HCT116 (cell line): Measurements from ENCODE around the gene ATOH8. TPM values are rescaled to one million over a fixed set of nuclear protein-coding genes. Genes with fewer than 3 reads are reported as not detected.

Experiments used
- ATAC-seq: fragments of 200-7000 bp; cut with Tn5 transposase; 2 replicates; pipeline ENCODE4 v1.9.1; 2020; ENCODE audit warnings: mild to moderate bottlenecking, moderate library complexity
- BruUV-seq: library from RNA; stranded (reverse); fragments of 400-500 nt; replicated peaks from 2 replicates; lab custom pipeline; 2021; lab: Mats Ljungman, UMichigan
- CTCF ChIA-PET: fragments of 300-600 bp; sonication (Branson Sonifier 250); formaldehyde crosslinking; loops from one replicate; lab custom pipeline; 2021; ENCODE audit warnings: antibody characterized with exemption; lab: Charles Lee
- POLR2A ChIA-PET: fragments of 300-600, 350-600 bp; sonication (Branson Sonifier 250); formaldehyde crosslinking; loops from one replicate; lab custom pipeline; 2021; ENCODE audit warnings: antibody characterized with exemption; lab: Charles Lee
- RAD21 ChIA-PET, 2 experiments: fragments of 300-600 bp; sonication (Branson Sonifier 250); formaldehyde crosslinking; loops; one replicate each; lab custom pipeline; 2023; ENCODE audit warnings: low total read pairs in 2 of 2; ENCODE audit not compliant: uncharacterized antibody in 2 of 2, unreplicated experiment in 2 of 2, low non-redundant PET in 1 of 2; lab: Charles Lee
- DNase-seq: peaks from one replicate; pipeline ENCODE4 v3.0.0-alpha.2; 2010; ENCODE audit warnings: low read depth, low spot score
- H2AFZ ChIP-seq: fragments of 200-600 bp; shearing (Covaris generic), sonication (generic); 2 replicates; pipeline ENCODE4 v1.6.1; 2017; ENCODE audit warnings: low read depth, mixed run types, mixed read lengths, antibody characterized with exemption, low read length; ENCODE audit not compliant: poor library complexity, severe bottlenecking
- H3K27ac ChIP-seq: 2 replicates; pipeline ENCODE4 v1.5.1; 2012; ENCODE audit warnings: low read depth, low read length
- H3K27me3 ChIP-seq: fragments of 200-600 bp; sonication (generic); 2 replicates; pipeline ENCODE4 v1.6.1; 2016; ENCODE audit warnings: mixed run types, low read length, mixed read lengths; ENCODE audit not compliant: insufficient read depth
- H3K36me3 ChIP-seq, 2 experiments: fragments of 200-500 bp in 1 of 2; fragments of 200-600 bp in 1 of 2; sonication (Bioruptor generic) in 1 of 2; sonication (generic) in 1 of 2; 2 replicates each; pipeline versions ENCODE4 v1.5.1 to v1.6.1; 2014 to 2016; ENCODE audit warnings: low read length in 2 of 2, inconsistent platforms in 1 of 2, mixed read lengths in 1 of 2, mixed run types in 1 of 2; ENCODE audit not compliant: insufficient read depth in 2 of 2, control insufficient read depth in 1 of 2
- H3K4me1 ChIP-seq, 2 experiments: fragments of 200-600 bp in 1 of 2; sonication (generic) in 1 of 2; 2 replicates each; pipeline versions ENCODE4 v1.5.1 to v1.6.1; 2012 to 2017; ENCODE audit warnings: low read length in 2 of 2, inconsistent platforms in 1 of 2, mild to moderate bottlenecking in 1 of 2, mixed read lengths in 1 of 2, mixed run types in 1 of 2, moderate library complexity in 1 of 2; ENCODE audit not compliant: insufficient read depth in 2 of 2, control insufficient read depth in 1 of 2
- H3K4me2 ChIP-seq: fragments of 200-600 bp; sonication (generic); 2 replicates; pipeline ENCODE4 v1.6.1; 2017; ENCODE audit warnings: mixed run types, low read length, mixed read lengths
- H3K4me3 ChIP-seq, 2 experiments: fragments of 200-600 bp in 1 of 2; sonication (generic) in 1 of 2; replicated peaks in 1 of 2; 2 replicates each; pipeline ENCODE4 v1.5.1; 2011 to 2016; ENCODE audit warnings: low read length in 2 of 2, control low read depth in 1 of 2, low read depth in 1 of 2, mild to moderate bottlenecking in 1 of 2, mixed read lengths in 1 of 2, mixed run types in 1 of 2
- H3K79me2 ChIP-seq: fragments of 200-600 bp; sonication (generic); 2 replicates; pipeline ENCODE4 v1.6.1; 2017; ENCODE audit warnings: mild to moderate bottlenecking, mixed run types, low read length, moderate library complexity, mixed read lengths; ENCODE audit not compliant: insufficient read depth
- H3K9ac ChIP-seq: fragments of 200-600 bp; sonication (generic); 2 replicates; pipeline ENCODE4 v1.6.1; 2016; ENCODE audit warnings: low read length, mixed read lengths
- H3K9me2 ChIP-seq: fragments of 200-600 bp; sonication (generic), shearing (Covaris generic); 2 replicates; pipeline ENCODE4 v1.6.1; 2017; ENCODE audit warnings: mixed run types, mild to moderate bottlenecking, moderate library complexity; ENCODE audit not compliant: insufficient read depth
- H3K9me3 ChIP-seq, 2 experiments: fragments of 200-500 bp in 1 of 2; fragments of 200-600 bp in 1 of 2; sonication (Bioruptor generic) in 1 of 2; sonication (generic) in 1 of 2; 2 replicates each; pipeline ENCODE4 v1.6.1; 2014 to 2017; ENCODE audit warnings: low read length in 2 of 2, mixed read lengths in 2 of 2, inconsistent platforms in 1 of 2, low read depth in 1 of 2, mild to moderate bottlenecking in 1 of 2, mixed run types in 1 of 2, moderate library complexity in 1 of 2; ENCODE audit not compliant: control insufficient read depth in 1 of 2, insufficient read depth in 1 of 2
- H4K20me1 ChIP-seq: fragments of 200-600 bp; sonication (generic), shearing (Covaris generic); 2 replicates; pipeline ENCODE4 v1.6.1; 2017; ENCODE audit warnings: mixed run types, mild to moderate bottlenecking, moderate library complexity; ENCODE audit not compliant: insufficient read depth
- CBX3 ChIP-seq: IDR thresholded peaks from 2 replicates; pipeline ENCODE4 v1.6.1; 2012; ENCODE audit warnings: low read depth
- CEBPB ChIP-seq: IDR thresholded peaks from 2 replicates; pipeline ENCODE4 v1.6.1; 2012; ENCODE audit warnings: low read depth
- EGR1 ChIP-seq: IDR thresholded peaks from 2 replicates; pipeline ENCODE4 v1.6.1; 2012; ENCODE audit warnings: low read depth
- ELF1 ChIP-seq: IDR thresholded peaks from 2 replicates; pipeline ENCODE4 v1.6.1; 2012; ENCODE audit warnings: low read depth, borderline replicate concordance
- EZH2 ChIP-seq: fragments of 200-600 bp; sonication (generic); IDR thresholded peaks from 2 replicates; pipeline ENCODE4 v1.6.1; 2017; ENCODE audit warnings: antibody characterized with exemption, mixed run types
- EZH2phosphoT487 ChIP-seq: fragments of 200-600 bp; IDR thresholded peaks from 2 replicates; pipeline ENCODE4 v1.6.1; 2018; ENCODE audit warnings: antibody characterized with exemption, borderline replicate concordance
- FOSL1 ChIP-seq: IDR thresholded peaks from 2 replicates; pipeline ENCODE4 v1.6.1; 2012; ENCODE audit warnings: low read depth
- POLR2AphosphoS5 ChIP-seq: IDR thresholded peaks from 2 replicates; pipeline ENCODE4 v1.6.1; 2011; ENCODE audit warnings: mild to moderate bottlenecking, low read depth, low read length, moderate library complexity
- RAD21 ChIP-seq: IDR thresholded peaks from 2 replicates; pipeline ENCODE4 v1.6.1; 2012; ENCODE audit warnings: low read depth, mild to moderate bottlenecking
- SIN3A ChIP-seq: IDR thresholded peaks from 2 replicates; pipeline ENCODE4 v1.6.1; 2012; ENCODE audit warnings: low read depth
- SP1 ChIP-seq: IDR thresholded peaks from 2 replicates; pipeline ENCODE4 v1.6.1; 2012; ENCODE audit warnings: low read depth
- YY1 ChIP-seq: IDR thresholded peaks from 2 replicates; pipeline ENCODE4 v1.6.1; 2011; ENCODE audit warnings: low read length, low read depth, moderate library complexity, mild to moderate bottlenecking; ENCODE audit not compliant: insufficient replicate concordance; ENCODE audit errors: extremely low read depth
- ZFX ChIP-seq: fragments of 450-650 bp; IDR thresholded peaks from 2 replicates; pipeline ENCODE4 v1.6.1; 2017
- intact Hi-C: fragments of 100-400 bp; cut with micrococcal nuclease; formaldehyde crosslinking; loops from 2 replicates; pipeline ENCODE4 v1.10.0; 2022
- total RNA-seq: library from RNA; stranded (reverse); gene quantifications from one replicate; pipeline ENCODE4 v1.2.1, GENCODE V29; 2021; ENCODE audit not compliant: unreplicated experiment
- TF ChIP-seq, protein P1 (sequence below): IDR thresholded peaks from 2 replicates; pipeline ENCODE4 v1.6.1; 2012; ENCODE audit warnings: low read depth
- TF ChIP-seq, protein P2 (sequence below): IDR thresholded peaks from 2 replicates; pipeline ENCODE4 v1.6.1; 2011; ENCODE audit warnings: mild to moderate bottlenecking, low read length, moderate library complexity; ENCODE audit not compliant: insufficient replicate concordance; ENCODE audit errors: extremely low read depth
- TF ChIP-seq, protein P3 (sequence below): IDR thresholded peaks from 2 replicates; pipeline ENCODE4 v1.6.1; 2012
- TF ChIP-seq, protein P4 (sequence below), 3 experiments: fragments of 200-600 bp in 1 of 3; sonication (generic) in 1 of 3; IDR thresholded peaks in 2 of 3; conservative IDR thresholded peaks in 1 of 3; 2 replicates each; pipeline ENCODE4 v1.5.1; 2012 to 2017; ENCODE audit warnings: low read depth in 2 of 3, low read length in 2 of 3, antibody characterized with exemption in 1 of 3, borderline replicate concordance in 1 of 3, control low read depth in 1 of 3, mild to moderate bottlenecking in 1 of 3, mixed read lengths in 1 of 3, mixed run types in 1 of 3, moderate library complexity in 1 of 3; ENCODE audit not compliant: insufficient read depth in 1 of 3

ATOH8 gene
- total RNA-seq, 1 experiment from 2014 or later: 0.74 TPM

DNA sequence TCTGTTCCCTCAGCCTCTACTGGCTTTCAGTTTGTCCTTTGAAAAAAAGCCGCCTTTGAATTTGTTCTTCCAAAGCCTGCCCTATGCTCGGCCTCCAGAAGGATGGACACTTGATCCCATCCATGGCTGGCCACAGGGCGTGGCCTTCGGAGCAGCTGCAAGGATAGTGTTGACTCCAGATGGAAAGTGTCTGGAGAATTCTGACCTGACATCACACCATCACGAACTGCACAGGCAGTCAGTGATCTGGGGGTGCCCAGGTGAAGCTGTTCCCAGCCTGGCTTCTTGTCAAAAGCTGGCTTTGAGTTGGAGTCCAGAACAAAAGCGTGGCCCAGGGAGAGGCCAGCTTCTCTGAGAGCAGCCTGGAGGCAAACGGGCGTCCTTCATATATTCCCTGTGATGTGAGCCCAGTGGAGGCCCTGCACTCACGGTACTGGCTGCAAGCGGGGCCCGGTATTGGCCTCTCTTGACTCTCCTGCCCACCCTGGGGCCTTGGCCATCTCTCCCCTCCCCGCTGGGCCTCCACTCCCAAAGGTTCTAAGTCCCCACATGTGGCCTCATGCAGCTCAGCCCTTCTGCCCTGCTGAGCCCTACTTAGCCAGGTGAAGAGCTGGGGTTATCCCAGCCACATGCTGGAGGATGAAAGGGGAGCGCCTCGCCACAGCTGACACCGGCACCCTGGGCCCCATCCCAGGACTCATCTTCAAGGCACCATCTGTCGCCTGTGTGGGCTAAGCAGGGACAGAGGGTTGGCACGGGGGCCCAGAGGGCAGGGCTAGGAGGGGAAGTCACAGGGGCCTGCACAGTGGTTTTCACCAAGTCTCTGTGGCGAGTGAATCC is 20.4 kb upstream of the ATOH8 start (continued):
- TF ChIP-seq SP1 (no peak), RAD21 (no peak), EZH2 (no peak), CBX3 (no peak)

DNA sequence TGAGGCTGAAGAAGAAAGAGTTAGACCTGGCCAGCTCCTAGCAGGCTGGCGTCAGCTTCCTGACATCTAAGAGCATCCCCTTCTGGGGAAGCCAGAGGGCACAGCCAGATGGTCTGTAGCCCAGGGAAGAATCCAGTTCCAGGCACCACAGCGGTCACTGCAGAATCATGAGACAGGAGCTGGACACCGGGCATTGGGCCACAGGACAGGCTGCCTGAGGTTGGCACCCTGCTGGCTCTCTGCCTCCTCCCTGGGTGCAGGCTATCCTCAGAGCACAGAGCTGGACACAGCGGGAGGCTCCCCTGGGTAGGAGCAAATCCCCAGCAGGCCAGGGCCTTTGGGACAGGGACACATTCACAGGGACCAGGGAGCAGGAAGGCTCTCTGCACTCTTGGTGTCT is 19.8 kb upstream of the ATOH8 start:
- Histone ChIP-seq H4K20me1 (no peaks in the 10 kb centered on the region), H3K27ac (no peak overlapping the region), H2AFZ (no peak overlapping the region), H3K36me3 (no peaks in the 10 kb centered on the region), H3K9ac (no peak overlapping the region)
- TF ChIP-seq EGR1: no peak
- TF ChIP-seq ELF1: no peak
- TF ChIP-seq, protein P1, sequence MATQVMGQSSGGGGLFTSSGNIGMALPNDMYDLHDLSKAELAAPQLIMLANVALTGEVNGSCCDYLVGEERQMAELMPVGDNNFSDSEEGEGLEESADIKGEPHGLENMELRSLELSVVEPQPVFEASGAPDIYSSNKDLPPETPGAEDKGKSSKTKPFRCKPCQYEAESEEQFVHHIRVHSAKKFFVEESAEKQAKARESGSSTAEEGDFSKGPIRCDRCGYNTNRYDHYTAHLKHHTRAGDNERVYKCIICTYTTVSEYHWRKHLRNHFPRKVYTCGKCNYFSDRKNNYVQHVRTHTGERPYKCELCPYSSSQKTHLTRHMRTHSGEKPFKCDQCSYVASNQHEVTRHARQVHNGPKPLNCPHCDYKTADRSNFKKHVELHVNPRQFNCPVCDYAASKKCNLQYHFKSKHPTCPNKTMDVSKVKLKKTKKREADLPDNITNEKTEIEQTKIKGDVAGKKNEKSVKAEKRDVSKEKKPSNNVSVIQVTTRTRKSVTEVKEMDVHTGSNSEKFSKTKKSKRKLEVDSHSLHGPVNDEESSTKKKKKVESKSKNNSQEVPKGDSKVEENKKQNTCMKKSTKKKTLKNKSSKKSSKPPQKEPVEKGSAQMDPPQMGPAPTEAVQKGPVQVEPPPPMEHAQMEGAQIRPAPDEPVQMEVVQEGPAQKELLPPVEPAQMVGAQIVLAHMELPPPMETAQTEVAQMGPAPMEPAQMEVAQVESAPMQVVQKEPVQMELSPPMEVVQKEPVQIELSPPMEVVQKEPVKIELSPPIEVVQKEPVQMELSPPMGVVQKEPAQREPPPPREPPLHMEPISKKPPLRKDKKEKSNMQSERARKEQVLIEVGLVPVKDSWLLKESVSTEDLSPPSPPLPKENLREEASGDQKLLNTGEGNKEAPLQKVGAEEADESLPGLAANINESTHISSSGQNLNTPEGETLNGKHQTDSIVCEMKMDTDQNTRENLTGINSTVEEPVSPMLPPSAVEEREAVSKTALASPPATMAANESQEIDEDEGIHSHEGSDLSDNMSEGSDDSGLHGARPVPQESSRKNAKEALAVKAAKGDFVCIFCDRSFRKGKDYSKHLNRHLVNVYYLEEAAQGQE: no peak
- no peak for TF ChIP-seq EZH2phosphoT487
- no peak for TF ChIP-seq CEBPB
- TF ChIP-seq, protein P2, sequence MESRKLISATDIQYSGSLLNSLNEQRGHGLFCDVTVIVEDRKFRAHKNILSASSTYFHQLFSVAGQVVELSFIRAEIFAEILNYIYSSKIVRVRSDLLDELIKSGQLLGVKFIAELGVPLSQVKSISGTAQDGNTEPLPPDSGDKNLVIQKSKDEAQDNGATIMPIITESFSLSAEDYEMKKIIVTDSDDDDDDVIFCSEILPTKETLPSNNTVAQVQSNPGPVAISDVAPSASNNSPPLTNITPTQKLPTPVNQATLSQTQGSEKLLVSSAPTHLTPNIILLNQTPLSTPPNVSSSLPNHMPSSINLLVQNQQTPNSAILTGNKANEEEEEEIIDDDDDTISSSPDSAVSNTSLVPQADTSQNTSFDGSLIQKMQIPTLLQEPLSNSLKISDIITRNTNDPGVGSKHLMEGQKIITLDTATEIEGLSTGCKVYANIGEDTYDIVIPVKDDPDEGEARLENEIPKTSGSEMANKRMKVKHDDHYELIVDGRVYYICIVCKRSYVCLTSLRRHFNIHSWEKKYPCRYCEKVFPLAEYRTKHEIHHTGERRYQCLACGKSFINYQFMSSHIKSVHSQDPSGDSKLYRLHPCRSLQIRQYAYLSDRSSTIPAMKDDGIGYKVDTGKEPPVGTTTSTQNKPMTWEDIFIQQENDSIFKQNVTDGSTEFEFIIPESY: no peak
- no peak for TF ChIP-seq YY1
- no peak for TF ChIP-seq POLR2AphosphoS5
- TF ChIP-seq CBX3: no peak
- no peak for TF ChIP-seq RAD21
- TF ChIP-seq, protein P3, sequence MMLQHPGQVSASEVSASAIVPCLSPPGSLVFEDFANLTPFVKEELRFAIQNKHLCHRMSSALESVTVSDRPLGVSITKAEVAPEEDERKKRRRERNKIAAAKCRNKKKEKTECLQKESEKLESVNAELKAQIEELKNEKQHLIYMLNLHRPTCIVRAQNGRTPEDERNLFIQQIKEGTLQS: no peak
- no peak for TF ChIP-seq SIN3A
- TF ChIP-seq ZFX: no peak
- TF ChIP-seq, protein P4, sequence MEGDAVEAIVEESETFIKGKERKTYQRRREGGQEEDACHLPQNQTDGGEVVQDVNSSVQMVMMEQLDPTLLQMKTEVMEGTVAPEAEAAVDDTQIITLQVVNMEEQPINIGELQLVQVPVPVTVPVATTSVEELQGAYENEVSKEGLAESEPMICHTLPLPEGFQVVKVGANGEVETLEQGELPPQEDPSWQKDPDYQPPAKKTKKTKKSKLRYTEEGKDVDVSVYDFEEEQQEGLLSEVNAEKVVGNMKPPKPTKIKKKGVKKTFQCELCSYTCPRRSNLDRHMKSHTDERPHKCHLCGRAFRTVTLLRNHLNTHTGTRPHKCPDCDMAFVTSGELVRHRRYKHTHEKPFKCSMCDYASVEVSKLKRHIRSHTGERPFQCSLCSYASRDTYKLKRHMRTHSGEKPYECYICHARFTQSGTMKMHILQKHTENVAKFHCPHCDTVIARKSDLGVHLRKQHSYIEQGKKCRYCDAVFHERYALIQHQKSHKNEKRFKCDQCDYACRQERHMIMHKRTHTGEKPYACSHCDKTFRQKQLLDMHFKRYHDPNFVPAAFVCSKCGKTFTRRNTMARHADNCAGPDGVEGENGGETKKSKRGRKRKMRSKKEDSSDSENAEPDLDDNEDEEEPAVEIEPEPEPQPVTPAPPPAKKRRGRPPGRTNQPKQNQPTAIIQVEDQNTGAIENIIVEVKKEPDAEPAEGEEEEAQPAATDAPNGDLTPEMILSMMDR (IDR thresholded peaks at IDR 0.05 in 2 of 3, conservative IDR thresholded peaks at IDR 0.05 in 1 of 3; ENCODE audit: borderline replicate concordance in 1 of 3, insufficient read depth in 1 of 3, low read depth in 2 of 3, low read length in 2 of 3): no peak
- TF ChIP-seq FOSL1: no peak
- TF ChIP-seq, all 23 proteins: peak for 0
- BruUV-seq: no TSS peak
- no peaks in the 10 kb centered on the region for H3K9me2 ChIP-seq
- DNase-seq (no peak), ATAC-seq (no peak)
- RAD21 ChIA-PET: no interaction called here
- CTCF ChIA-PET: no interaction called here
- no peak overlapping the region for H3K4me3 ChIP-seq
- H3K27me3 ChIP-seq: no peaks in the 10 kb centered on the region
- peaks cover 0 to 7% of the 10 kb centered on the region in 2 experiments; a peak in 2 of 4 replicates for H3K4me1 ChIP-seq
- intact Hi-C loops: no loop called here
- H3K4me2 ChIP-seq: no peak overlapping the region
- no peaks in the 10 kb centered on the region for H3K79me2 ChIP-seq
- POLR2A ChIA-PET: no interaction called here
- no peaks in the 10 kb centered on the region for H3K9me3 ChIP-seq
